Effector memory CD4-positive, alpha-beta T cell (primary cell): Measurements from ENCODE around the gene EXD3.
"Not testable (repeated sequence)": the region's sequence is repeated elsewhere in the genome, so short reads cannot be mapped to it uniquely, and the experiment has no call there.

ENCODE experiments used
- DNase-seq, 3 donors: peaks; one replicate each; pipeline ENCODE4 v3.0.0-alpha.2; 2020
- H3K27ac ChIP-seq: 2 replicates; pipeline ENCODE4 v1.7.0; 2013; ENCODE audit warnings: mild to moderate bottlenecking, low read length, moderate library complexity; ENCODE audit not compliant: insufficient read depth, poor library complexity, severe bottlenecking
- H3K27me3 ChIP-seq: replicated peaks from 2 replicates; pipeline ENCODE4 v1.7.0; 2013; ENCODE audit warnings: mild to moderate bottlenecking, low read length; ENCODE audit not compliant: insufficient read depth, control insufficient read depth, poor library complexity, severe bottlenecking
- H3K36me3 ChIP-seq: 2 replicates; pipeline ENCODE4 v1.7.0; 2013; ENCODE audit warnings: mild to moderate bottlenecking, low read length, moderate library complexity; ENCODE audit not compliant: control insufficient read depth, insufficient read depth
- H3K4me1 ChIP-seq: 2 replicates; pipeline ENCODE4 v1.7.0; 2013; ENCODE audit warnings: low read length, mild to moderate bottlenecking; ENCODE audit not compliant: control insufficient read depth, insufficient read depth, poor library complexity, severe bottlenecking
- H3K4me3 ChIP-seq: 2 replicates; pipeline ENCODE4 v1.7.0; 2013; ENCODE audit warnings: low read length, low read depth, mild to moderate bottlenecking; ENCODE audit not compliant: insufficient read depth, poor library complexity, severe bottlenecking
- H3K9me3 ChIP-seq: 2 replicates; pipeline ENCODE4 v1.7.0; 2013; ENCODE audit warnings: mild to moderate bottlenecking, low read length, moderate library complexity; ENCODE audit not compliant: control insufficient read depth

Gene EXD3

DNA sequence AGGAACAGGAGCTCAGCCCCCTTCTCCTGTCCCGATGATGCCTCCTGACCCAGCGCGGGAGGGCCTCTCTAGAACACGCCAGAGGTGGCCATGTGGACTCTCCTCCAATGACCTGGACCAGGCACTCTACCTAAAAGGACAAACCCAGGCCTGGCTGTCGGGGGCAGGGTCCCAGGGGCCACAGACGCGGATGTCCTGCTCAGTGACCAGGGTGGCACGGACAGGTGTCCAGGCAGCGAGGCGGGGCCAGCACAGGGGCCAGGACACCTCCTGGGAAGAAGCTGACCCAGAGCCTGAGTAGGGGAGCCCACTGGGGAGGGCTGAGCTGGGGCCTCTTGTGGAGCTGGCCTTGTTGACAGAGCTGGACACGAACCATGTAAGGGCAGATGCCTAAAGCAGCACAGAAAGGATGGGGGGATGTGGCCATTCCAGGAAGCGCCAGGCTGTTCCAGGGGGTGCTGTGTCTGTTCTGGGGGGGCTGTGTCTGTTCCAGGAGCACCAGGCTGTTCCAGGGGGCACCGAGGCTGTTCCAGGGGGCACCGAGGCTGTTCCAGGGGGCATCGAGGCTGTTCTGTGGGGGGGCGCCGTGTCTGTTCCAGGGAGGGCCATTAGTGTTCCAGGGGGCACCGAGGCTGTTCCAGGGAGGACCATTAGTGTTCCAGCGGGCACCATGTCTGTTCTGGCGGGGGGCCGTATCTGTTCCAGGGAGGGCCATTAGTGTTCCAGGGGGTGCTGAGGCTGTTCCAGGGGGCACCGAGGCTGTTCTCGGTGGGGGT, 30.5 kb downstream of the EXD3 start:
- DNase-seq, result no peak
- no peak overlapping the region for H3K4me3 ChIP-seq
- peaks cover 8% of the 10 kb centered on the region for H3K4me1 ChIP-seq
- no peak overlapping the region for H3K27ac ChIP-seq
- no peaks in the 10 kb centered on the region for H3K27me3 ChIP-seq
- H3K9me3 ChIP-seq, result no peaks in the 10 kb centered on the region
- no peaks in the 10 kb centered on the region for H3K36me3 ChIP-seq

DNA sequence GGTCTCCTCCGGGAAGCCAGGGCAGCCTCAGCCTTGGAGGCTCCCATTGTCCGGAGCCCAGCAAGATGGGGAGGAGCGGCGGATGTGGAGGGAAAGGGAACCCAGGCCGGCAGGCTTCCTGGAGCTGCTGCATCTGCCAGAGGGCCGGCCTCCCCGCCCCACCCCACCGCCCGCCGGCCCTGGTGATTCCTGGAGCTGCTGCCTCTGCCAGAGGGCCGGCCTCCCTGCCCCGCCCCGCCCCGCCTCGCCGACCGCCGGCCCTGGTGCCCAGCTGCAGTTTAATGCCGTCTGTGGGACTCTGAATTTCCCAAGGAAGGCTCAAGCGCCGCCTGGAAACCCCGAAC, 31.6 kb downstream of the EXD3 start:
- H3K27ac ChIP-seq, result no peak overlapping the region
- H3K27me3 ChIP-seq, result no peaks in the 10 kb centered on the region
- no peak overlapping the region for H3K4me3 ChIP-seq
- peaks cover 13% of the 10 kb centered on the region for H3K4me1 ChIP-seq
- DNase-seq, result no peak
- H3K36me3 ChIP-seq, result no peaks in the 10 kb centered on the region
- H3K9me3 ChIP-seq, result no peaks in the 10 kb centered on the region

GRCh38 chr9:137390553-137391410, 32.2 kb downstream of the EXD3 start:
- DNase-seq, result no peak
- Histone ChIP-seq H3K4me3 (no peak overlapping the region), H3K27me3 (no peaks in the 10 kb centered on the region), H3K27ac (no peak overlapping the region), H3K36me3 (no peaks in the 10 kb centered on the region), H3K4me1 (peaks cover 13% of the 10 kb centered on the region), H3K9me3 (no peaks in the 10 kb centered on the region)

DNA sequence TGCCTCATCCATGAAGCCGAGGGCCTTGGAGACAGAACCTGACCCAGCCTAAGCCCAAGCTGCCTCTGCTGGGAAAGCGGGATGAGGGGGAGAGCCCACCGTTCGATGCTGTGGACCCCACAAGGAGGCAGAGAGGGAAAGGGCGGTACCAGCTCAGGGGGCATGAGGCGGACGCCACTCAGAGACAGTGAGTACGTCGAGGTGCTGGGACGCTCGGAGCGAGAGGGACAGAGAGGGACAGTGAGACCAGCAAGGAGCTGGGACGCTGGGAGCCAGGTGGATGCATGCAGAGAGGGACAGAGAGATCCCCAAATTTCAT, 33.6 kb downstream of the EXD3 start:
- H3K4me3 ChIP-seq, result no peak overlapping the region
- H3K9me3 ChIP-seq, result no peaks in the 10 kb centered on the region

DNA sequence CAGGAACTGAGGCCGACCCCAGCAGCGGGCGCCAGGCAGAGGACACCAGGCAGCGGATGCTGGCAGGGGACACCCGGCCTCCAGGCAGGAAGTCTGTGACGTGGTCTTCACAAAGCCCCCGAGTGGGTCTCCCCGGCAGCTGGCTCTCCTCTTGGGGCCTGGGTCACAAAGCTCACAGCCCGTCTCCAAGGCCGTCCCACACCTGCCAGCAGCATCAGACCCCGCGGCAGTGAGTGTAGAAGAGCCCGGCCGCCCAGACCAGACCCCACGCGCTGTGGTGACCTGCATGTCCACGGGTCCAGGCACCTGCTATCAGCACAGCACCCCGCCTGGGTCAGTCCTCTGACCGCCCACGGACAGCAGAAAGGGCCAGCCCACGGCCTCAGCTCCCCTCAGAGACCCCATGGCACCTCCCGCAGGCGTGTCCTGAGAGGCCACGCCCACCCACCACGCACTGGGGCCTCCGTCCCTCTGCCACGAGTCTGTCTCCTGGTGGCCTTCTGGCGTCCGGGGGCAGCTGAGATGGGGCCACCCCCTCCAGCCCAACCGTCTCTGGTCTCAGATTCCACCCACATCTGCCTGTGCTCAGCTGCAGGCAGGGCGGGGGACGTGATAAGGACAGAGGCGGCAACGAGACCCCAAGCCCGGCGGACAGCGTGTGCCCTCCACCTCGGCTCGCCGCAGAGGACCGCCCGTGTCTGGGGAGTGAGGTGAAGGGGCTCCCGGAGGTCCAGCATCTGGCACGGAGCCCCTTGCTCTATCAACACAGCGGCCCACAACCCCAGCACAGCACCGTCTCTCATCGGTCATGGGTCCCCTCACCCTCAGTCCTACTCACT, 34.2 kb downstream of the EXD3 start:
- no peak for DNase-seq

More for the DNA sequence above, 33.6 kb downstream of the EXD3 start:
- DNase-seq, result no peak
- Histone ChIP-seq H3K27me3 (no peaks in the 10 kb centered on the region), H3K27ac (no peak overlapping the region), H3K36me3 (no peaks in the 10 kb centered on the region), H3K4me1 (peaks cover 13% of the 10 kb centered on the region)

GRCh38 chr9:137387891-137388560, 34.9 kb downstream of the EXD3 start:
- no peak overlapping the region for H3K4me3 ChIP-seq

More for the DNA sequence above, 34.2 kb downstream of the EXD3 start:
- Histone ChIP-seq H3K27ac (no peak overlapping the region), H3K4me1 (peaks cover 13% of the 10 kb centered on the region), H3K36me3 (no peaks in the 10 kb centered on the region), H3K27me3 (no peaks in the 10 kb centered on the region), H3K9me3 (no peaks in the 10 kb centered on the region), H3K4me3 (no peak overlapping the region)

DNA sequence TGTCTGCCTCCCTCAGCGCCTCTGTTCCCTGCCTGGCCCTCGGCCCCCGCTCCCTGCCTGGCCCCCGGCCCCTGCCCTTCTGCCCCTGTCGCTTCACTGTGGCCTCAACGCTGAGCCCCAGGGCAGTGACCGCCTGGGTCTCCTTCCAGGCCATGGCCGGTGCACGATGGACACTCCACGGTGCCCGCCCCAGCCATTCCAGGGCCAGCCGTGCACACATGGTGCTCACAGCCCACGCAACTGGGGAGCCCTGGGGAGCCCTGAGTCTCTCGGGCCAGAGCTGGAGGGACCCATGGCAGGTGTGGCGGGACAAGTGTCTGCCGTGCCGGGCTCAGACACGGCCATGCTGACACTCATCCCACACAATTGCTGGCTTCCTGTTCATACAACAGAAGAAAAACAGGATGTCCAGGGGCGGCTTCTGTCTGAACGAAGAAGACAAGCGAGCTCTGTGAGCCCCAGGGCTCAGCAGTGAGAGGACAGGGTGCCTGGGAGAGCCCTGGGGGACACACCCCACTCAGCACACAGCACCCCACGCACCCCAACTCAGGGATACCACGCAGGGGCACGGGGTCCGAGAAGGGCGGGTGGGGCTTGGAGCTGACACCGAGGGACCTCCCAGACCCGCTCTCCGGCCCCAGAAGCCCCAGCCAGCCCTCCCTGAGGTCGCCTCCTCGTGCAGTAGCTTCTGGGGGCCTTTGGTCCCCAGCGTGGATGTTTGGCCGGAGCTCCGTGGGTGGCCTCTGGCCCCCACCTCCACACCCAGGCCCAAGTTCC, 35.7 kb downstream of the EXD3 start:
- peak overlapping the region; percentile 48 for H3K27ac ChIP-seq
- no peaks in the 10 kb centered on the region for H3K36me3 ChIP-seq
- peaks cover 13% of the 10 kb centered on the region for H3K4me1 ChIP-seq
- H3K9me3 ChIP-seq, result no peaks in the 10 kb centered on the region
- H3K4me3 ChIP-seq, result peak overlapping the region; percentile 10
- peak in 1 of 3 donors; percentile 5 for DNase-seq
- no peaks in the 10 kb centered on the region for H3K27me3 ChIP-seq

More at GRCh38 chr9:137387891-137388560, 34.9 kb downstream of the EXD3 start:
- peaks cover 13% of the 10 kb centered on the region for H3K4me1 ChIP-seq
- no peak for DNase-seq
- H3K9me3 ChIP-seq, result no peaks in the 10 kb centered on the region
- H3K27me3 ChIP-seq, result no peaks in the 10 kb centered on the region
- peak overlapping the region; percentile 48 for H3K27ac ChIP-seq
- H3K36me3 ChIP-seq, result no peaks in the 10 kb centered on the region

- Histone ChIP-seq H3K27ac (peak overlapping the region; percentile 48), H3K4me1 (peaks cover 13% of the 10 kb centered on the region)
- not testable (repeated sequence) for H3K36me3 ChIP-seq, H3K4me3 ChIP-seq, H3K27me3 ChIP-seq, DNase-seq, H3K9me3 ChIP-seq
These were observed 36.4 kb downstream of the EXD3 start for GRCh38 chr9:137386507-137387113.
